ENCODE results near the gene URB1. TPM values are rescaled to one million over a fixed set of nuclear protein-coding genes. Genes with fewer than 3 reads are reported as not detected.

The URB1 gene
- total and polyA plus RNA-seq, 9 of the 15 experiments (the other 6 are each of a cell fraction or from before 2014, with no cell fraction given): 0.97 to 53.6 (median 21.5) TPM

DNA sequence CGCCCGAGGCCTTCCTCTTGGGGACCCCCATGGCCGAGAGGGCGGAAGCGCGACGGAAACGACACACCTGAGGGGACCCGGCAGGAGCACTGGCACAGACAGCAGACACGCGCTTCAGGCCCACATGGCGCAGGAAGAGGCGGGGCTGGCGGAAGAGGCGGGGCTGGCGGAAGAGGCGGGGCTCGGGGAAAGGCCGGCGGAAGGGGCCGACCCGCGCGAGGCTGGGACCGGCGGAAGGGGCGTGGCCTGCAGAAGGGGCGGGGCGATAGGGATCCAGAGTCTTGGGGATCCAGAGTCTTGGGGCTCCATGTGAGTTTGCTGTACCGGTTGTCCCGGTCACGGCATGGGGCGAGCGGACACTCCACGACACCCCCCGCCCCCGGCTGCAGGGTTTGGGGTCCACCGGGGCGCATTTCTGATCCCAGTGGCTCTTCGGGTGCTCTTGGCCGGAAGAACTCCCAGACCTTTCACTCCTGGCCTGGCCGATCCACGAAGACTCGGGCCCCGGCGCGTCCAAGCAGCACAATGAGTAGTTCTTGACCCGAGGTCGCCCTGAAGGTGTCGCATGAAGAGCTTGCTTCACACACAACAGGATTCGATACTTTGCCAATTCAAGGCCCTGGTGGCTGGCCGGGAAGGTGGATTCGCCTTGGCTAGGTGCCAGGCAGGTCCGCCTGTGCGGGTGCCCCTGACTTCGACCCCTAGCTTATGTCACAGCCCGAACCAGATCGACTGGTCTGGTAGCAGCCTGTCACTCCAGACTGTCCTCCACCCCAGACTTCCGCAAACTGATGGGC, at the start of gene URB1 (continued):
- TF ChIP-seq, protein P1, sequence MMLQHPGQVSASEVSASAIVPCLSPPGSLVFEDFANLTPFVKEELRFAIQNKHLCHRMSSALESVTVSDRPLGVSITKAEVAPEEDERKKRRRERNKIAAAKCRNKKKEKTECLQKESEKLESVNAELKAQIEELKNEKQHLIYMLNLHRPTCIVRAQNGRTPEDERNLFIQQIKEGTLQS (IDR thresholded peaks at IDR 0.05): no peak
- TF ChIP-seq, protein P1 (CRISPR knock-in tag; conservative IDR thresholded peaks at IDR 0.05): peak; percentile 75; the same call in 1 of the 2 replicates
- TF ChIP-seq PML (IDR thresholded peaks at IDR 0.05; ENCODE audit: low read length): peak; percentile 76
- TF ChIP-seq MYC (IDR thresholded peaks at IDR 0.05; ENCODE audit: low read depth, low read length): peak; percentile 98
- peak; percentile 73; the same call in 1 of the 2 replicates for TF ChIP-seq MYC (CRISPR knock-in tag; IDR thresholded peaks at IDR 0.05; ENCODE audit: borderline replicate concordance, low read depth)
- no peak for TF ChIP-seq ZC3H4 (CRISPR knock-in tag; IDR thresholded peaks at IDR 0.05; ENCODE audit: borderline replicate concordance)
- TF ChIP-seq, protein P2, sequence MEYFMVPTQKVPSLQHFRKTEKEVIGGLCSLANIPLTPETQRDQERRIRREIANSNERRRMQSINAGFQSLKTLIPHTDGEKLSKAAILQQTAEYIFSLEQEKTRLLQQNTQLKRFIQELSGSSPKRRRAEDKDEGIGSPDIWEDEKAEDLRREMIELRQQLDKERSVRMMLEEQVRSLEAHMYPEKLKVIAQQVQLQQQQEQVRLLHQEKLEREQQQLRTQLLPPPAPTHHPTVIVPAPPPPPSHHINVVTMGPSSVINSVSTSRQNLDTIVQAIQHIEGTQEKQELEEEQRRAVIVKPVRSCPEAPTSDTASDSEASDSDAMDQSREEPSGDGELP (CRISPR knock-in tag; IDR thresholded peaks at IDR 0.05; ENCODE audit: borderline replicate concordance): peak; percentile 87
- TF ChIP-seq RFX5 (IDR thresholded peaks at IDR 0.05; ENCODE audit: low read depth, low read length): no peak
- peak; percentile 43; the same call in 1 of the 2 replicates for TF ChIP-seq ZNF830 (CRISPR knock-in tag; IDR thresholded peaks at IDR 0.05)
- TF ChIP-seq, protein P3, sequence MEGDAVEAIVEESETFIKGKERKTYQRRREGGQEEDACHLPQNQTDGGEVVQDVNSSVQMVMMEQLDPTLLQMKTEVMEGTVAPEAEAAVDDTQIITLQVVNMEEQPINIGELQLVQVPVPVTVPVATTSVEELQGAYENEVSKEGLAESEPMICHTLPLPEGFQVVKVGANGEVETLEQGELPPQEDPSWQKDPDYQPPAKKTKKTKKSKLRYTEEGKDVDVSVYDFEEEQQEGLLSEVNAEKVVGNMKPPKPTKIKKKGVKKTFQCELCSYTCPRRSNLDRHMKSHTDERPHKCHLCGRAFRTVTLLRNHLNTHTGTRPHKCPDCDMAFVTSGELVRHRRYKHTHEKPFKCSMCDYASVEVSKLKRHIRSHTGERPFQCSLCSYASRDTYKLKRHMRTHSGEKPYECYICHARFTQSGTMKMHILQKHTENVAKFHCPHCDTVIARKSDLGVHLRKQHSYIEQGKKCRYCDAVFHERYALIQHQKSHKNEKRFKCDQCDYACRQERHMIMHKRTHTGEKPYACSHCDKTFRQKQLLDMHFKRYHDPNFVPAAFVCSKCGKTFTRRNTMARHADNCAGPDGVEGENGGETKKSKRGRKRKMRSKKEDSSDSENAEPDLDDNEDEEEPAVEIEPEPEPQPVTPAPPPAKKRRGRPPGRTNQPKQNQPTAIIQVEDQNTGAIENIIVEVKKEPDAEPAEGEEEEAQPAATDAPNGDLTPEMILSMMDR (IDR thresholded peaks at IDR 0.05 in 2 of 3, conservative IDR thresholded peaks at IDR 0.05 in 1 of 3; ENCODE audit: insufficient read depth in 2 of 3, low read depth in 1 of 3, low read length in 3 of 3): peak; percentile 15 to 33 (median 33); a peak in 3 of 6 replicates
- TF ChIP-seq, protein P4, sequence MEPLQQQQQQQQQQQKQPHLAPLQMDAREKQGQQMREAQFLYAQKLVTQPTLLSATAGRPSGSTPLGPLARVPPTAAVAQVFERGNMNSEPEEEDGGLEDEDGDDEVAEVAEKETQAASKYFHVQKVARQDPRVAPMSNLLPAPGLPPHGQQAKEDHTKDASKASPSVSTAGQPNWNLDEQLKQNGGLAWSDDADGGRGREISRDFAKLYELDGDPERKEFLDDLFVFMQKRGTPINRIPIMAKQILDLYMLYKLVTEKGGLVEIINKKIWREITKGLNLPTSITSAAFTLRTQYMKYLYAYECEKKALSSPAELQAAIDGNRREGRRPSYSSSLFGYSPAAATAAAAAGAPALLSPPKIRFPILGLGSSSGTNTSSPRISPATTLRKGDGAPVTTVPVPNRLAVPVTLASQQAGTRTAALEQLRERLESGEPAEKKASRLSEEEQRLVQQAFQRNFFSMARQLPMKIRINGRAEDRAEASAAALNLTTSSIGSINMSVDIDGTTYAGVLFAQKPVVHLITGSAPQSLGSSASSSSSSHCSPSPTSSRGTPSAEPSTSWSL (CRISPR knock-in tag; IDR thresholded peaks at IDR 0.05; ENCODE audit: borderline replicate concordance): 0 out of 2 replicates have a peak, but pooled peaks have one; percentile 3
- TF ChIP-seq, protein P5, sequence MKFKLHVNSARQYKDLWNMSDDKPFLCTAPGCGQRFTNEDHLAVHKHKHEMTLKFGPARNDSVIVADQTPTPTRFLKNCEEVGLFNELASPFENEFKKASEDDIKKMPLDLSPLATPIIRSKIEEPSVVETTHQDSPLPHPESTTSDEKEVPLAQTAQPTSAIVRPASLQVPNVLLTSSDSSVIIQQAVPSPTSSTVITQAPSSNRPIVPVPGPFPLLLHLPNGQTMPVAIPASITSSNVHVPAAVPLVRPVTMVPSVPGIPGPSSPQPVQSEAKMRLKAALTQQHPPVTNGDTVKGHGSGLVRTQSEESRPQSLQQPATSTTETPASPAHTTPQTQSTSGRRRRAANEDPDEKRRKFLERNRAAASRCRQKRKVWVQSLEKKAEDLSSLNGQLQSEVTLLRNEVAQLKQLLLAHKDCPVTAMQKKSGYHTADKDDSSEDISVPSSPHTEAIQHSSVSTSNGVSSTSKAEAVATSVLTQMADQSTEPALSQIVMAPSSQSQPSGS (CRISPR knock-in tag; IDR thresholded peaks at IDR 0.05): 0 out of 2 replicates have a peak, but pooled peaks have one; percentile 36
- TF ChIP-seq, protein P6, sequence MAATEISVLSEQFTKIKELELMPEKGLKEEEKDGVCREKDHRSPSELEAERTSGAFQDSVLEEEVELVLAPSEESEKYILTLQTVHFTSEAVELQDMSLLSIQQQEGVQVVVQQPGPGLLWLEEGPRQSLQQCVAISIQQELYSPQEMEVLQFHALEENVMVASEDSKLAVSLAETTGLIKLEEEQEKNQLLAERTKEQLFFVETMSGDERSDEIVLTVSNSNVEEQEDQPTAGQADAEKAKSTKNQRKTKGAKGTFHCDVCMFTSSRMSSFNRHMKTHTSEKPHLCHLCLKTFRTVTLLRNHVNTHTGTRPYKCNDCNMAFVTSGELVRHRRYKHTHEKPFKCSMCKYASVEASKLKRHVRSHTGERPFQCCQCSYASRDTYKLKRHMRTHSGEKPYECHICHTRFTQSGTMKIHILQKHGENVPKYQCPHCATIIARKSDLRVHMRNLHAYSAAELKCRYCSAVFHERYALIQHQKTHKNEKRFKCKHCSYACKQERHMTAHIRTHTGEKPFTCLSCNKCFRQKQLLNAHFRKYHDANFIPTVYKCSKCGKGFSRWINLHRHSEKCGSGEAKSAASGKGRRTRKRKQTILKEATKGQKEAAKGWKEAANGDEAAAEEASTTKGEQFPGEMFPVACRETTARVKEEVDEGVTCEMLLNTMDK (IDR thresholded peaks at IDR 0.05; ENCODE audit: borderline replicate concordance, insufficient read depth, low read depth, low read length, poor library complexity, severe bottlenecking): peak; percentile 89
- TF ChIP-seq XRCC3 (IDR thresholded peaks at IDR 0.05): no peak
- TF ChIP-seq SPI1 (IDR thresholded peaks at IDR 0.05; ENCODE audit: borderline replicate concordance, low read depth, low read length): peak; percentile 95
- TF ChIP-seq ZNF133 (CRISPR knock-in tag; IDR thresholded peaks at IDR 0.05): 0 out of 2 replicates have a peak, but pooled peaks have one; percentile 6
- peak; percentile 75 for TF ChIP-seq TBP (optimal IDR thresholded peaks at IDR 0.05; ENCODE audit: low read depth, low read length)
- TF ChIP-seq BCOR (IDR thresholded peaks at IDR 0.05): peak; percentile 40; the same call in 1 of the 2 replicates
